PC-3 (cell line): ENCODE measurements around the gene CYBRD1. TPM values are rescaled to one million over a fixed set of nuclear protein-coding genes. Genes with fewer than 3 reads are reported as not detected.

Experiments used
- ATAC-seq: fragments of 200-7000 bp; cut with Tn5 transposase; 2 replicates; pipeline ENCODE4 v1.9.1; 2020; ENCODE audit warnings: mild to moderate bottlenecking, moderate library complexity
- BruUV-seq: library from RNA; stranded (reverse); fragments of 400-500 nt; replicated peaks from 2 replicates; lab custom pipeline; 2021; lab: Mats Ljungman, UMichigan
- CTCF ChIA-PET: fragments of 300-600 bp; sonication (Branson Sonifier 250); formaldehyde crosslinking; loops from one replicate; lab custom pipeline; 2022; ENCODE audit warnings: antibody characterized with exemption; lab: Charles Lee
- POLR2A ChIA-PET: fragments of 300-600 bp; sonication (Branson Sonifier 250); formaldehyde crosslinking; loops from one replicate; lab custom pipeline; 2022; ENCODE audit warnings: antibody characterized with exemption; ENCODE audit not compliant: unreplicated experiment; lab: Charles Lee
- DNase-seq: peaks from one replicate; pipeline ENCODE4 v3.0.0-alpha.2; 2015
- H2AFZ ChIP-seq: fragments of 300-600 bp; sonication (generic); 2 replicates; pipeline ENCODE4 v1.6.0; 2016; ENCODE audit warnings: antibody characterized with exemption, low read length
- H3F3A ChIP-seq: fragments of 300-600 bp; sonication (generic); one replicate; pipeline ENCODE4 v1.6.0; 2017; ENCODE audit warnings: antibody characterized with exemption, low read length, control low read depth, mild to moderate bottlenecking; ENCODE audit not compliant: unreplicated experiment
- H3K27ac ChIP-seq: fragments of 300-600 bp; sonication (generic); 2 replicates; pipeline ENCODE4 v1.5.1; 2016; ENCODE audit warnings: mild to moderate bottlenecking, low read length
- H3K27me3 ChIP-seq: fragments of 300-600 bp; sonication (generic); 2 replicates; pipeline ENCODE4 v1.6.1; 2016; ENCODE audit warnings: low read length, mixed read lengths
- H3K36me3 ChIP-seq: fragments of 300-600 bp; sonication (generic); 2 replicates; pipeline ENCODE4 v1.6.1; 2016; ENCODE audit warnings: low read depth, mixed run types, low read length, mixed read lengths
- H3K4me1 ChIP-seq: fragments of 300-600 bp; sonication (generic); 2 replicates; pipeline ENCODE4 v1.5.1; 2016; ENCODE audit warnings: low read length; ENCODE audit not compliant: insufficient read depth
- H3K4me2 ChIP-seq: fragments of 300-600 bp; sonication (generic); 2 replicates; pipeline ENCODE4 v1.6.0; 2016; ENCODE audit warnings: low read length
- H3K4me3 ChIP-seq: fragments of 300-600 bp; sonication (generic); 2 replicates; pipeline ENCODE4 v1.5.1; 2016; ENCODE audit warnings: mild to moderate bottlenecking, low read length, mixed read lengths
- H3K79me2 ChIP-seq: fragments of 300-600 bp; sonication (generic); 2 replicates; pipeline ENCODE4 v1.6.1; 2017; ENCODE audit warnings: low read length, mixed read lengths
- H3K9ac ChIP-seq: fragments of 300-600 bp; sonication (generic); 2 replicates; pipeline ENCODE4 v1.6.0; 2016; ENCODE audit warnings: mild to moderate bottlenecking, low read length
- H3K9me2 ChIP-seq: fragments of 300-600 bp; sonication (generic); replicated peaks from 2 replicates; pipeline ENCODE4 v1.6.1; 2016; ENCODE audit warnings: mixed run types, low read length, mixed read lengths
- H3K9me3 ChIP-seq: fragments of 300-600 bp; sonication (generic); 2 replicates; pipeline ENCODE4 v1.6.1; 2016; ENCODE audit warnings: low read length, mixed read lengths
- H4K20me1 ChIP-seq: fragments of 300-600 bp; sonication (generic); 2 replicates; pipeline ENCODE4 v1.6.1; 2016; ENCODE audit warnings: low read length, mixed read lengths
- EZH2 ChIP-seq: fragments of 300-600 bp; sonication (generic); IDR thresholded peaks from one replicate; pipeline ENCODE4 v1.6.1; 2017; ENCODE audit warnings: antibody characterized with exemption, mild to moderate bottlenecking, low read length; ENCODE audit not compliant: unreplicated experiment
- EZH2phosphoT487 ChIP-seq: fragments of 300-600 bp; sonication (generic); IDR thresholded peaks from 2 replicates; pipeline ENCODE4 v1.6.1; 2018; ENCODE audit warnings: mild to moderate bottlenecking, antibody characterized with exemption, low read length, borderline replicate concordance
- intact Hi-C: fragments of 100-400 bp; cut with micrococcal nuclease; formaldehyde crosslinking; loops from 2 replicates; pipeline ENCODE4 v1.9.0; 2023
- total RNA-seq: library from RNA; depleted of rRNA; stranded (reverse); fragments of >200 nt; gene quantifications from 2 replicates; pipeline ENCODE4 v1.2.3, GENCODE V29; 2014
- TF ChIP-seq, protein P1 (sequence below): fragments of 300-600 bp; sonication (generic); conservative IDR thresholded peaks from 2 replicates; pipeline ENCODE4 v1.5.1; 2017; ENCODE audit warnings: antibody characterized with exemption, low read depth, mild to moderate bottlenecking, low read length

The CYBRD1 gene
- total RNA-seq, 1 experiment from 2014 or later: 0.87 TPM

- Histone ChIP-seq H3K79me2 (no peaks in the 10 kb centered on the region), H3K9ac (no peak overlapping the region), H3K4me1 (0 out of 2 replicates have a peak, but pooled peaks cover 4% of the 10 kb centered on the region), H3K9me3 (no peaks in the 10 kb centered on the region), H3K4me2 (no peak overlapping the region), H2AFZ (no peak overlapping the region), H3F3A (no peaks in the 10 kb centered on the region), H3K36me3 (no peaks in the 10 kb centered on the region), H4K20me1 (no peaks in the 10 kb centered on the region), H3K27ac (no peak overlapping the region), H3K27me3 (no peaks in the 10 kb centered on the region), H3K4me3 (no peak overlapping the region), H3K9me2 (no peaks in the 10 kb centered on the region)
- CTCF ChIA-PET: no interaction called here
- DNase-seq (no peak), ATAC-seq (no peak)
- intact Hi-C loops: loop anchor here (1.0 kb wide), 1 partner anchor 16 kb away; no protein-coding TSS in a partner anchor
- TF ChIP-seq EZH2phosphoT487: no peak
- POLR2A ChIA-PET: no interaction called here
- BruUV-seq: no TSS peak
These were observed 9.5 kb upstream of the CYBRD1 start for GRCh38 chr2:171512683-171513195.

GRCh38 chr2:171513719-171514160 lies 8.5 kb upstream of the CYBRD1 start:
- no peaks in the 10 kb centered on the region for H4K20me1 ChIP-seq
- no peak for ATAC-seq
- H3K79me2 ChIP-seq: no peaks in the 10 kb centered on the region
- no peak overlapping the region for H2AFZ ChIP-seq
- DNase-seq: no peak
- POLR2A ChIA-PET: no interaction called here
- H3K36me3 ChIP-seq: no peaks in the 10 kb centered on the region
- TF ChIP-seq, protein P1, sequence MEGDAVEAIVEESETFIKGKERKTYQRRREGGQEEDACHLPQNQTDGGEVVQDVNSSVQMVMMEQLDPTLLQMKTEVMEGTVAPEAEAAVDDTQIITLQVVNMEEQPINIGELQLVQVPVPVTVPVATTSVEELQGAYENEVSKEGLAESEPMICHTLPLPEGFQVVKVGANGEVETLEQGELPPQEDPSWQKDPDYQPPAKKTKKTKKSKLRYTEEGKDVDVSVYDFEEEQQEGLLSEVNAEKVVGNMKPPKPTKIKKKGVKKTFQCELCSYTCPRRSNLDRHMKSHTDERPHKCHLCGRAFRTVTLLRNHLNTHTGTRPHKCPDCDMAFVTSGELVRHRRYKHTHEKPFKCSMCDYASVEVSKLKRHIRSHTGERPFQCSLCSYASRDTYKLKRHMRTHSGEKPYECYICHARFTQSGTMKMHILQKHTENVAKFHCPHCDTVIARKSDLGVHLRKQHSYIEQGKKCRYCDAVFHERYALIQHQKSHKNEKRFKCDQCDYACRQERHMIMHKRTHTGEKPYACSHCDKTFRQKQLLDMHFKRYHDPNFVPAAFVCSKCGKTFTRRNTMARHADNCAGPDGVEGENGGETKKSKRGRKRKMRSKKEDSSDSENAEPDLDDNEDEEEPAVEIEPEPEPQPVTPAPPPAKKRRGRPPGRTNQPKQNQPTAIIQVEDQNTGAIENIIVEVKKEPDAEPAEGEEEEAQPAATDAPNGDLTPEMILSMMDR: no peak
- TF ChIP-seq EZH2phosphoT487 (no peak), EZH2 (no peak)
- no peak overlapping the region for H3K27ac ChIP-seq
- intact Hi-C loops: no loop called here
- CTCF ChIA-PET: no interaction called here
- no peak overlapping the region for H3K4me2 ChIP-seq
- H3K9ac ChIP-seq: no peak overlapping the region
- no peaks in the 10 kb centered on the region for H3K9me3 ChIP-seq
- 0 out of 2 replicates have a peak, but pooled peaks cover 4% of the 10 kb centered on the region for H3K4me1 ChIP-seq
- no TSS peak for BruUV-seq
- H3F3A ChIP-seq: no peaks in the 10 kb centered on the region
- no peak overlapping the region for H3K4me3 ChIP-seq
- H3K9me2 ChIP-seq: no peaks in the 10 kb centered on the region
- no peaks in the 10 kb centered on the region for H3K27me3 ChIP-seq

- no peak for DNase-seq
- H3K79me2 ChIP-seq: no peaks in the 10 kb centered on the region
- H3K4me3 ChIP-seq: no peak overlapping the region
- no peaks in the 10 kb centered on the region for H3K9me2 ChIP-seq
- ChIA-PET POLR2A (no interaction called here), CTCF (no interaction called here)
- no peak overlapping the region for H3K4me2 ChIP-seq
- no peak overlapping the region for H3K27ac ChIP-seq
- no peaks in the 10 kb centered on the region for H3K9me3 ChIP-seq
- no TSS peak for BruUV-seq
- intact Hi-C loops: no loop called here
- H2AFZ ChIP-seq: no peak overlapping the region
- no peak for ATAC-seq
- H3K4me1 ChIP-seq: 0 out of 2 replicates have a peak, but pooled peaks cover 4% of the 10 kb centered on the region
- H3F3A ChIP-seq: no peaks in the 10 kb centered on the region
- H3K9ac ChIP-seq: no peak overlapping the region
- H3K36me3 ChIP-seq: no peaks in the 10 kb centered on the region
- no peaks in the 10 kb centered on the region for H3K27me3 ChIP-seq
- TF ChIP-seq EZH2phosphoT487: no peak
- no peak for TF ChIP-seq EZH2
- TF ChIP-seq, protein P1: no peak
- no peaks in the 10 kb centered on the region for H4K20me1 ChIP-seq
These were observed 7.2 kb upstream of the CYBRD1 start for GRCh38 chr2:171514908-171515582.
